Cardiac fibroblast (primary cell): ENCODE data around the gene SCYGR4.

Experiments used
- DNase-seq, 2 donors: peaks; one replicate each; pipeline versions ENCODE4 v3.0.0 to v3.0.0-alpha.2; 2010; ENCODE audit warnings: low read depth in 2 of 2
- H3K4me3 ChIP-seq, 2 donors: replicated peaks in 1 of 2; 1 replicate in 1 of 2; 2 replicates in 1 of 2; pipeline ENCODE4 v1.5.1; 2011; ENCODE audit warnings: low read depth in 2 of 2, low read length in 2 of 2, mild to moderate bottlenecking in 2 of 2, moderate library complexity in 1 of 2
- TF ChIP-seq, protein P1 (sequence below): IDR thresholded peaks from one replicate; pipeline ENCODE4 v1.5.1; 2011; ENCODE audit warnings: low read depth, mild to moderate bottlenecking, low read length, inconsistent platforms

The SCYGR4 gene

DNA sequence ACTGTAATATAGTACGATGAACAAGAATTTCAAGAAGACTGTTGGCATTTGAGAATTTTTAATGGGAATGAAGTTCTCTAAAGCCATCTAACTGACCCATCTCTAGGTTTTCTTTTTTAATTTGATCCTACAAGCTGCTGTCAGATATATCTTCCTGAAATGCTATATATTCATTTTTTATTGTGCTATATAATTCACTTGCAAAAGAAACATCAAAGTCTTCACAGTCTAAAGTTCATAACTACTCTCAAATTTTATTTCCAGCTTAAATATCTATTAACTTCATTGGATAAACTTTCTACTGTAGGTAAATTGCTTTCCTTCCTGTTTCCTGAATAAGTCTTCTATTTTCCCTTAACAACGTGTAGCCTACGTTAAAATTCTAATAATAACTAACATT is 14.9 kb upstream of the SCYGR4 start:
- TF ChIP-seq, protein P1, sequence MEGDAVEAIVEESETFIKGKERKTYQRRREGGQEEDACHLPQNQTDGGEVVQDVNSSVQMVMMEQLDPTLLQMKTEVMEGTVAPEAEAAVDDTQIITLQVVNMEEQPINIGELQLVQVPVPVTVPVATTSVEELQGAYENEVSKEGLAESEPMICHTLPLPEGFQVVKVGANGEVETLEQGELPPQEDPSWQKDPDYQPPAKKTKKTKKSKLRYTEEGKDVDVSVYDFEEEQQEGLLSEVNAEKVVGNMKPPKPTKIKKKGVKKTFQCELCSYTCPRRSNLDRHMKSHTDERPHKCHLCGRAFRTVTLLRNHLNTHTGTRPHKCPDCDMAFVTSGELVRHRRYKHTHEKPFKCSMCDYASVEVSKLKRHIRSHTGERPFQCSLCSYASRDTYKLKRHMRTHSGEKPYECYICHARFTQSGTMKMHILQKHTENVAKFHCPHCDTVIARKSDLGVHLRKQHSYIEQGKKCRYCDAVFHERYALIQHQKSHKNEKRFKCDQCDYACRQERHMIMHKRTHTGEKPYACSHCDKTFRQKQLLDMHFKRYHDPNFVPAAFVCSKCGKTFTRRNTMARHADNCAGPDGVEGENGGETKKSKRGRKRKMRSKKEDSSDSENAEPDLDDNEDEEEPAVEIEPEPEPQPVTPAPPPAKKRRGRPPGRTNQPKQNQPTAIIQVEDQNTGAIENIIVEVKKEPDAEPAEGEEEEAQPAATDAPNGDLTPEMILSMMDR = no peak
- no peak for DNase-seq
- no peak overlapping the region for H3K4me3 ChIP-seq

- no peak overlapping the region for H3K4me3 ChIP-seq
- TF ChIP-seq, protein P1 = no peak
- DNase-seq = peak in 1 of 2 donors; percentile 87
Measured at GRCh38 chr2:227606476-227606875, 10.8 kb upstream of the SCYGR4 start.

DNA sequence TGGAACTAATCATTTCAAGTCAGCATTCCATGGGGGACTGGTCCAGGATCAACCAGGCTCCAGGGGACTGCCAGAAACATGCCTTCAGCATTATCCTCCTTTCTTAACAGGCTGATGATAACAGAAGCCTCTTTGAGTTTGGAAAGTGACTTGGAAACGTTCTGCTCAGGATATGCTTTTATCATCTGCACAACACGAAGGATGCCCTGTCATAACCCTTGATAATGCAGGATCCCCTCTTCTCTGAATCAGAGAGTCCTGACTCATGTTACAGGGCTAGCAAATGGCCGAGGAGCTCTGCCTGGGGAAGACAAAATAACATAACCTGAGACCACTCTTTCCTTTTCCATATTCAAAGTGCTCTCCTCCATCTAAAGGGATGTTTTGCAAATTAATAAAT is 9.4 kb upstream of the SCYGR4 start:
- no peak overlapping the region for H3K4me3 ChIP-seq
- peak in 1 of 2 donors; percentile 19 for DNase-seq
- TF ChIP-seq, protein P1 = no peak

DNA sequence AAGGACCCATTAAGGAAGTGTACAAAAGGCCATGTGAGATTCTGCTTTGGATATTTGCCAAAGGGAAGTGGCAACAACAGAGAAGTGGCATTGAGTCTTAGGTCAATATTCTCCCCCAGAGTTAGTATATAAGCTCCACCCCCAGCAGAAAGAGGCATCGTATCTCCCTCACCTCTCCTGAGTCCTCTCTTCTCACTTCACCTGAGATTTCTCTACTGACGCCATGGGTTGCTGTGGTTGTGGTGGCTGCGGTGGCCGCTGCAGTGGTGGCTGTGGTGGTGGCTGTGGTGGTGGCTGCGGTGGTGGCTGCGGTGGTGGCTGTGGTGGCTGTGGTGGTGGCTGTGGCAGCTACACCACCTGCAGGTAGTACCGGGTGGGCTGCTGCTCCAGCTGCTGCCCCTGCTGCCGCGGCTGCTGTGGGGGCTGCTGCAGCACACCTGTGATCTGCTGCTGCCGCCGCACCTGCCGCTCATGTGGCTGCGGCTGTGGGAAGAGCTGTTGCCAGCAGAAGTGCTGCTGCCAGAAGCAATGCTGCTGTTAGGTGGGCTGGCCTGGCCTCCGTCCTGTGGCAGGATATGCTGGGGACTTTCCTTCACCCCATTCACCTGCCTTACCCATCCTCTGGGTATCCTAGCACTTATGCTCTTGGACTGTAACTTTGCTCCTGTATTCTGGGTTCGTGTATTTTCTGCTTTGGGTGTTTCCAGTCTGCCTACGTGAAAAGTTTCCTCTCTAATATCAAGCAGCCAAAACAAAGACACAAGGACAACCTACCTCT is 8.5 kb upstream of the SCYGR4 start:
- TF ChIP-seq, protein P1 = no peak
- DNase-seq = no peak
- no peak overlapping the region for H3K4me3 ChIP-seq

DNA sequence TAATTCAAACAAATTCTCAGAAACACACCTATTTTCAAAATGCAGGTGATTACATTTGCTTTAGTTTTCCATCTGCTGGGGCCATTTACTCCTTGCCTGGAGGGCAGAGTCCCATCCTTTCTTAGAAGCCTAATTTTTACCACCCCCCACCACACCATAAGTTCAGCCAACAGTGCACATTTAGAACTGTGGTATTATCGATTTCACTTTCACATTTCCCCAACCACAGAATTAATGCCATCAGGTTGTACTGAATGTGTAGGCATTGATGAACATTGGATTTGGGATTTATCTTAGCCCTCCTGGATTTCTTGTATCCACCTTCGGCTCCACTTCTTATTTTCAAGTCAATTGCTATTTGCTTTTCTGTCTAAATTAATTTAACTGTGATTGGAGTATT is 7.2 kb upstream of the SCYGR4 start:
- TF ChIP-seq, protein P1 = no peak
- H3K4me3 ChIP-seq = no peak overlapping the region
- no peak for DNase-seq

- TF ChIP-seq, protein P1 = no peak
- no peak for DNase-seq
Measured at GRCh38 chr2:227612546-227613271, 4.6 kb upstream of the SCYGR4 start.

More at GRCh38 chr2:227612546-227613271, 4.6 kb upstream of the SCYGR4 start:
- no peak overlapping the region for H3K4me3 ChIP-seq
